ENCODE results near the gene GALNT13. TPM values are rescaled to one million over a fixed set of nuclear protein-coding genes. Genes with fewer than 3 reads are reported as not detected.

Gene GALNT13
- total and polyA plus RNA-seq, 2 of the 13 experiments (the other 11 are each of a cell fraction or from before 2014, with no cell fraction given): 1.3 to 5.0 TPM

DNA sequence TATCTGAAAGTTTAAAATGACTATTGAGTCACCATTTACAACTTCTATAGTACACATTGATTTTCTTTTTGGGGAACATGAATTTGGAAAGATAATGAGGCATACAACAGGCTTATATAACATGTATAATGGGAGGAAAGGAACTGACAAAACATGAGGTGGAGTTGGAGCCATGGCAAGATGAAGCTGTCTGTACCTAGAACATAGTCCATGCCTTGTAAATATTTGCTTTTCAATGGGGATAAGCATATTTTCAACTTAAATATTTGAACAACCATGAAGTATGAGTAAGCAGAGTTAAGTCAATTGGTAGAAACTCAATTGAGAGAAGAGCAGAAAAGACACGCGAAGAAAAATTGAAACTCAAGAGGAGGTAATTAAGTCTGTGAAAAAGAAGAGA is 37.1 kb upstream of the GALNT13 start (continued):
- TF ChIP-seq AHDC1 (CRISPR knock-in tag; IDR thresholded peaks at IDR 0.05; ENCODE audit: borderline replicate concordance) (peak; percentile 96), ZNF121 (CRISPR knock-in tag; IDR thresholded peaks at IDR 0.05) (no peak), HMG20A (CRISPR knock-in tag; IDR thresholded peaks at IDR 0.05; ENCODE audit: borderline replicate concordance) (peak; percentile 76; the same call in 1 of the 2 replicates), ZNF441 (CRISPR knock-in tag; IDR thresholded peaks at IDR 0.05; ENCODE audit: borderline replicate concordance) (0 out of 2 replicates have a peak, but pooled peaks have one; percentile 51), ZNF644 (CRISPR knock-in tag; IDR thresholded peaks at IDR 0.05; ENCODE audit: low read depth) (peak; percentile 85; the same call in 1 of the 2 replicates), ZGPAT (CRISPR knock-in tag; IDR thresholded peaks at IDR 0.05) (peak; percentile 61; the same call in 1 of the 2 replicates), NFIC (IDR thresholded peaks at IDR 0.05; ENCODE audit: low read length) (peak; percentile 69; the same call in 1 of the 2 replicates), PAXIP1 (CRISPR knock-in tag; conservative IDR thresholded peaks at IDR 0.05) (peak; percentile 84), ZNF878 (CRISPR knock-in tag; IDR thresholded peaks at IDR 0.05) (0 out of 2 replicates have a peak, but pooled peaks have one; percentile 30), ZKSCAN8 (CRISPR knock-in tag; IDR thresholded peaks at IDR 0.05; ENCODE audit: borderline replicate concordance) (peak; percentile 58; the same call in 1 of the 2 replicates), CREM (IDR thresholded peaks at IDR 0.05) (peak; percentile 27; the same call in 1 of the 2 replicates), CREM (CRISPR knock-in tag; IDR thresholded peaks at IDR 0.05) (no peak), SOX6 (IDR thresholded peaks at IDR 0.05) (no peak), SOX6 (CRISPR knock-in tag; IDR thresholded peaks at IDR 0.05) (peak; percentile 53; the same call in 1 of the 2 replicates), HNRNPK (IDR thresholded peaks at IDR 0.05; ENCODE audit: low read depth, low read length, poor library complexity, severe bottlenecking) (no peak), ZNF296 (CRISPR knock-in tag; conservative IDR thresholded peaks at IDR 0.05) (no peak)
- TF ChIP-seq, protein P1, sequence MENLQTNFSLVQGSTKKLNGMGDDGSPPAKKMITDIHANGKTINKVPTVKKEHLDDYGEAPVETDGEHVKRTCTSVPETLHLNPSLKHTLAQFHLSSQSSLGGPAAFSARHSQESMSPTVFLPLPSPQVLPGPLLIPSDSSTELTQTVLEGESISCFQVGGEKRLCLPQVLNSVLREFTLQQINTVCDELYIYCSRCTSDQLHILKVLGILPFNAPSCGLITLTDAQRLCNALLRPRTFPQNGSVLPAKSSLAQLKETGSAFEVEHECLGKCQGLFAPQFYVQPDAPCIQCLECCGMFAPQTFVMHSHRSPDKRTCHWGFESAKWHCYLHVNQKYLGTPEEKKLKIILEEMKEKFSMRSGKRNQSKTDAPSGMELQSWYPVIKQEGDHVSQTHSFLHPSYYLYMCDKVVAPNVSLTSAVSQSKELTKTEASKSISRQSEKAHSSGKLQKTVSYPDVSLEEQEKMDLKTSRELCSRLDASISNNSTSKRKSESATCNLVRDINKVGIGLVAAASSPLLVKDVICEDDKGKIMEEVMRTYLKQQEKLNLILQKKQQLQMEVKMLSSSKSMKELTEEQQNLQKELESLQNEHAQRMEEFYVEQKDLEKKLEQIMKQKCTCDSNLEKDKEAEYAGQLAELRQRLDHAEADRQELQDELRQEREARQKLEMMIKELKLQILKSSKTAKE (CRISPR knock-in tag; IDR thresholded peaks at IDR 0.05; ENCODE audit: borderline replicate concordance): 0 out of 2 replicates have a peak, but pooled peaks have one; percentile 16
